Measurements from ENCODE around the gene SUFU.

DNA sequence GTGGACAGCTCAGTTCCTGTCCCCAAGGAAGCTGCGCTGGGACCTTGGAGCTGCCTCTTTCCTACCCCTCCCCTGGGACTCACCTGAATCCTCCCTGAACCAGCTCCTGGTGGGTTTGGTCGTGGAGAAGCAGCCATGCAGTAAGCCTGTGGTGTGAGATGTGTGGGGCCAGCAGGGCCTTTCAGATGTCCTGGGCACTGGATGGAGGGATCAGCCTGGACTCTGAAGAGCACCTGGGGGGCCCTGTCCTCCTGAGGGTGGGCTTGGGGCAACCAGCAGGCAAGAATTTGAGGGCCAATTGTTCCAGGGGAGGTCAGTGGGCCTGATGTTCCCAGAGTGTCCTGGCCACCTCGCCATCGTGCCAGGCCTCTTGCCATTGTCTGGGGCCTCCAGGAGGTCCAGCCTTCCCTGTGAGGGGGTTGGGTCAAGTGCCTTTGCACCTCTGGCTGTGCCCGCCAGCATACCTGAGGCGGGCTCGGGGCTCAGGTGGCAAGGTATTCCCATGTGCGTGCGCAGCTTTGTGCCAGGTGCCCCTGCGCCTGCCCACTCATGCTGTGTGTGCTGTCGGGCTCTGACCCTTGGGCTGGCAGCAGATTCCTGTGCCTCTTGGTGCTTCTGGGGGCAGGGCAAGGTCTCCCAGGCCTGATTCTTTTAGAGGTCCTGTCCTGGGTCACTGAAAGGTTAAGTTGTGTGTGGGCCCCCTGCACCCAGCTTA is 147.8 kb downstream of the SUFU start:
- TF ChIP-seq GATA3 (IDR thresholded peaks at IDR 0.05; ENCODE audit: low read depth, low read length) (no peak), GATA2 (IDR thresholded peaks at IDR 0.05; ENCODE audit: low read depth, low read length) (no peak)

Measured in SH-SY5Y (cell line).